Stimulated activated naive CD8-positive, alpha-beta T cell treated with anti-CD3 and anti-CD28 coated beads, Interleukin-15, Interleukin-2, amounts not matched to agents 100 ng/mL and 50 ng/mL, for 24 hours (primary cell): ENCODE data around the gene FZD10.

Experiments
- H3K27ac Mint-ChIP-seq: one replicate; pipeline ENCODE4 v1.8.0; 2021; ENCODE audit warnings: mild to moderate bottlenecking, mixed read lengths
- H3K27me3 Mint-ChIP-seq: one replicate; pipeline ENCODE4 v1.8.0; 2021; ENCODE audit warnings: mixed read lengths
- H3K36me3 Mint-ChIP-seq: one replicate; pipeline ENCODE4 v1.8.0; 2021; ENCODE audit warnings: low read depth, mixed read lengths
- H3K4me1 Mint-ChIP-seq: one replicate; pipeline ENCODE4 v1.8.0; 2021; ENCODE audit warnings: low read depth, mixed read lengths
- H3K4me3 Mint-ChIP-seq: one replicate; pipeline ENCODE4 v1.8.0; 2021; ENCODE audit warnings: mild to moderate bottlenecking, mixed read lengths
- H3K9me3 Mint-ChIP-seq: one replicate; pipeline ENCODE4 v1.8.0; 2021; ENCODE audit warnings: mixed read lengths

The FZD10 gene

GRCh38 chr12:130127912-130128789, 34.1 kb upstream of the FZD10 start:
- H3K9me3 Mint-ChIP-seq = no peaks in the 10 kb centered on the region
- no peak overlapping the region for H3K4me3 Mint-ChIP-seq
- no peaks in the 10 kb centered on the region for H3K36me3 Mint-ChIP-seq
- H3K27me3 Mint-ChIP-seq = no peaks in the 10 kb centered on the region
- H3K27ac Mint-ChIP-seq = no peak overlapping the region
- H3K4me1 Mint-ChIP-seq = no peaks in the 10 kb centered on the region

GRCh38 chr12:130128790-130129735, 33.2 kb upstream of the FZD10 start:
- Mint-ChIP-seq H3K36me3 (no peaks in the 10 kb centered on the region), H3K27ac (no peak overlapping the region), H3K9me3 (no peaks in the 10 kb centered on the region), H3K27me3 (no peaks in the 10 kb centered on the region), H3K4me1 (no peaks in the 10 kb centered on the region), H3K4me3 (no peak overlapping the region)

GRCh38 chr12:130130346-130130745, 31.9 kb upstream of the FZD10 start:
- Mint-ChIP-seq H3K27me3 (no peaks in the 10 kb centered on the region), H3K27ac (no peak overlapping the region), H3K36me3 (no peaks in the 10 kb centered on the region), H3K4me3 (no peak overlapping the region), H3K9me3 (no peaks in the 10 kb centered on the region), H3K4me1 (no peaks in the 10 kb centered on the region)

- no peaks in the 10 kb centered on the region for H3K4me1 Mint-ChIP-seq
- no peaks in the 10 kb centered on the region for H3K9me3 Mint-ChIP-seq
- no peak overlapping the region for H3K27ac Mint-ChIP-seq
- H3K27me3 Mint-ChIP-seq = no peaks in the 10 kb centered on the region
- no peak overlapping the region for H3K4me3 Mint-ChIP-seq
- no peaks in the 10 kb centered on the region for H3K36me3 Mint-ChIP-seq
Measured at GRCh38 chr12:130131025-130131424, 31.2 kb upstream of the FZD10 start.

- Mint-ChIP-seq H3K9me3 (no peaks in the 10 kb centered on the region), H3K36me3 (no peaks in the 10 kb centered on the region), H3K4me1 (no peaks in the 10 kb centered on the region), H3K27me3 (peaks cover 4% of the 10 kb centered on the region), H3K27ac (no peak overlapping the region), H3K4me3 (no peak overlapping the region)
Measured at GRCh38 chr12:130131801-130132200, 30.5 kb upstream of the FZD10 start.

GRCh38 chr12:130132831-130133511, 29.3 kb upstream of the FZD10 start:
- no peak overlapping the region for H3K27ac Mint-ChIP-seq
- H3K4me3 Mint-ChIP-seq = no peak overlapping the region
- no peaks in the 10 kb centered on the region for H3K4me1 Mint-ChIP-seq
- no peaks in the 10 kb centered on the region for H3K36me3 Mint-ChIP-seq
- H3K27me3 Mint-ChIP-seq = peaks cover 4% of the 10 kb centered on the region
- H3K9me3 Mint-ChIP-seq = no peaks in the 10 kb centered on the region

- Mint-ChIP-seq H3K36me3 (no peaks in the 10 kb centered on the region), H3K9me3 (no peaks in the 10 kb centered on the region), H3K4me1 (no peaks in the 10 kb centered on the region), H3K27me3 (peaks cover 4% of the 10 kb centered on the region), H3K27ac (no peak overlapping the region), H3K4me3 (no peak overlapping the region)
Measured at GRCh38 chr12:130133851-130134562, 28.3 kb upstream of the FZD10 start.

- Mint-ChIP-seq H3K27ac (no peak overlapping the region), H3K36me3 (no peaks in the 10 kb centered on the region), H3K9me3 (no peaks in the 10 kb centered on the region), H3K4me1 (no peaks in the 10 kb centered on the region), H3K4me3 (no peak overlapping the region), H3K27me3 (peaks cover 4% of the 10 kb centered on the region)
Measured at GRCh38 chr12:130134563-130134915, 27.7 kb upstream of the FZD10 start.

GRCh38 chr12:130136509-130137039, 25.7 kb upstream of the FZD10 start:
- H3K9me3 Mint-ChIP-seq = no peaks in the 10 kb centered on the region
- H3K4me3 Mint-ChIP-seq = no peak overlapping the region
- no peaks in the 10 kb centered on the region for H3K4me1 Mint-ChIP-seq
- no peak overlapping the region for H3K27ac Mint-ChIP-seq
- peaks cover 4% of the 10 kb centered on the region for H3K27me3 Mint-ChIP-seq
- no peaks in the 10 kb centered on the region for H3K36me3 Mint-ChIP-seq

GRCh38 chr12:130137040-130138018, 24.9 kb upstream of the FZD10 start:
- peaks cover 4% of the 10 kb centered on the region for H3K27me3 Mint-ChIP-seq

GRCh38 chr12:130138478-130138877, 23.8 kb upstream of the FZD10 start:
- Mint-ChIP-seq H3K4me1 (no peaks in the 10 kb centered on the region), H3K9me3 (no peaks in the 10 kb centered on the region), H3K4me3 (no peak overlapping the region), H3K27me3 (peaks cover 4% of the 10 kb centered on the region), H3K36me3 (no peaks in the 10 kb centered on the region), H3K27ac (no peak overlapping the region)

More at GRCh38 chr12:130137040-130138018, 24.9 kb upstream of the FZD10 start:
- H3K9me3 Mint-ChIP-seq = no peaks in the 10 kb centered on the region
- H3K36me3 Mint-ChIP-seq = no peaks in the 10 kb centered on the region
- no peaks in the 10 kb centered on the region for H3K4me1 Mint-ChIP-seq
- no peak overlapping the region for H3K4me3 Mint-ChIP-seq
- H3K27ac Mint-ChIP-seq = no peak overlapping the region

GRCh38 chr12:130139567-130140421, 22.5 kb upstream of the FZD10 start:
- no peaks in the 10 kb centered on the region for H3K9me3 Mint-ChIP-seq

More at GRCh38 chr12:130139567-130140421, 22.5 kb upstream of the FZD10 start:
- no peaks in the 10 kb centered on the region for H3K36me3 Mint-ChIP-seq
- no peaks in the 10 kb centered on the region for H3K4me1 Mint-ChIP-seq
- H3K4me3 Mint-ChIP-seq = no peak overlapping the region
- H3K27ac Mint-ChIP-seq = no peak overlapping the region
- peaks cover 4% of the 10 kb centered on the region for H3K27me3 Mint-ChIP-seq
